Endothelial cell of umbilical vein (primary cell): ENCODE results near the gene FBLIM1. TPM values are rescaled to one million over a fixed set of nuclear protein-coding genes. Genes with fewer than 3 reads are reported as not detected.

ENCODE experiments used
- BruUV-seq: library from RNA; stranded (reverse); fragments of 400-500 nt; replicated peaks from 2 replicates; lab custom pipeline; 2021; lab: Mats Ljungman, UMichigan
- CTCF ChIA-PET: fragments of 300-600, 350-600 bp; sonication (Branson Sonifier 250); formaldehyde crosslinking; loops from one replicate; lab custom pipeline; 2021; ENCODE audit warnings: antibody characterized with exemption, inconsistent platforms; lab: Charles Lee
- POLR2A ChIA-PET: fragments of 300-600, 350-600 bp; sonication (Branson Sonifier 250); formaldehyde crosslinking; loops from one replicate; lab custom pipeline; 2021; ENCODE audit warnings: antibody characterized with exemption, inconsistent platforms; lab: Charles Lee
- DNase-seq: peaks from one replicate; pipeline ENCODE4 v3.0.0-alpha.2; 2011; ENCODE audit warnings: low read depth, low spot score
- FAIRE-seq: peaks from 2 replicates; lab custom pipeline; 2011; peaks lifted over from hg19 to GRCh38; lab: Jason Lieb, UNC
- H2AFZ ChIP-seq: 2 replicates; pipeline ENCODE4 v1.6.0; 2012; ENCODE audit warnings: low read depth, low read length, control low read depth, inconsistent platforms
- H3K27ac ChIP-seq: 2 replicates; pipeline ENCODE4 v1.5.1; 2011; ENCODE audit warnings: low read depth, mild to moderate bottlenecking, control low read depth, low read length, moderate library complexity; ENCODE audit not compliant: insufficient read depth
- H3K27me3 ChIP-seq, 2 experiments: 2 replicates each; pipeline versions ENCODE4 v1.6.0 to v1.6.1; 2011; ENCODE audit warnings: low read length in 2 of 2, mixed read lengths in 1 of 2; ENCODE audit not compliant: control insufficient read depth in 2 of 2, insufficient read depth in 2 of 2
- H3K36me3 ChIP-seq, 2 experiments: 2 replicates in 1 of 2; 3 replicates in 1 of 2; pipeline ENCODE4 v1.5.1; 2011; ENCODE audit warnings: low read length in 2 of 2, mild to moderate bottlenecking in 1 of 2, moderate library complexity in 1 of 2; ENCODE audit not compliant: control insufficient read depth in 2 of 2, insufficient read depth in 2 of 2; ENCODE audit errors: extremely low read depth in 1 of 2
- H3K4me1 ChIP-seq: 3 replicates; pipeline ENCODE4 v1.5.1; 2011; ENCODE audit warnings: mild to moderate bottlenecking, low read length; ENCODE audit not compliant: control insufficient read depth, insufficient read depth; ENCODE audit errors: extremely low read depth
- H3K4me2 ChIP-seq: 2 replicates; pipeline ENCODE4 v1.6.1; 2011; ENCODE audit warnings: low read length, control low read depth, mixed read lengths; ENCODE audit not compliant: insufficient read depth
- H3K4me3 ChIP-seq, 3 experiments: fragments of 200-600 bp in 1 of 3; sonication (generic), shearing (Covaris generic) in 1 of 3; replicated peaks in 1 of 3; 2 replicates each; pipeline ENCODE4 v1.5.1; 2011 to 2016; ENCODE audit warnings: control low read depth in 3 of 3, low read length in 3 of 3, mild to moderate bottlenecking in 2 of 3, inconsistent platforms in 1 of 3, low read depth in 1 of 3, moderate library complexity in 1 of 3; ENCODE audit not compliant: insufficient read depth in 1 of 3
- H3K79me2 ChIP-seq: 2 replicates; pipeline ENCODE4 v1.6.0; 2012; ENCODE audit warnings: low read length, inconsistent platforms; ENCODE audit not compliant: control insufficient read depth, insufficient read depth
- H3K9ac ChIP-seq: replicated peaks from 2 replicates; pipeline ENCODE3; 2011; ENCODE audit warnings: low read length, control low read depth; ENCODE audit not compliant: insufficient read depth; ENCODE audit errors: extremely low read depth
- H3K9me1 ChIP-seq: replicated peaks from 3 replicates; pipeline ENCODE4 v1.6.0; 2011; ENCODE audit warnings: mild to moderate bottlenecking, low read length; ENCODE audit not compliant: control insufficient read depth, insufficient read depth; ENCODE audit errors: extremely low read depth
- H3K9me3 ChIP-seq: replicated peaks from 2 replicates; pipeline ENCODE4 v1.5.1; 2012; ENCODE audit warnings: low read length, inconsistent platforms; ENCODE audit not compliant: control insufficient read depth, insufficient read depth
- H4K20me1 ChIP-seq: replicated peaks from 2 replicates; pipeline ENCODE3; 2011; ENCODE audit warnings: mild to moderate bottlenecking, low read length; ENCODE audit not compliant: control insufficient read depth, insufficient read depth; ENCODE audit errors: extremely low read depth
- CTCF ChIP-seq, 2 donors: IDR thresholded peaks; 1 replicate in 1 of 2; 2 replicates in 1 of 2; pipeline ENCODE4 v1.5.1; 2011; ENCODE audit warnings: low read length in 2 of 2, mild to moderate bottlenecking in 2 of 2, moderate library complexity in 2 of 2, control low read depth in 1 of 2, inconsistent platforms in 1 of 2, low read depth in 1 of 2; ENCODE audit not compliant: insufficient read depth in 1 of 2; ENCODE audit errors: extremely low read depth in 1 of 2
- EZH2 ChIP-seq: IDR thresholded peaks from 2 replicates; pipeline ENCODE4 v1.6.1; 2012; ENCODE audit warnings: borderline replicate concordance, low read depth, mild to moderate bottlenecking, moderate library complexity, low read length, inconsistent platforms; ENCODE audit not compliant: severe bottlenecking
- FOS ChIP-seq: IDR thresholded peaks from 2 replicates; pipeline ENCODE4 v1.6.1; 2011; ENCODE audit warnings: mild to moderate bottlenecking, low read length, moderate library complexity, borderline replicate concordance; ENCODE audit not compliant: insufficient read depth
- GATA2 ChIP-seq: IDR thresholded peaks from 2 replicates; pipeline ENCODE4 v1.7.0; 2011; ENCODE audit warnings: low read depth, mild to moderate bottlenecking, moderate library complexity, mixed read lengths, low read length; ENCODE audit not compliant: insufficient read length, insufficient read depth
- JUN ChIP-seq: IDR thresholded peaks from 2 replicates; pipeline ENCODE4 v1.6.1; 2011; ENCODE audit warnings: borderline replicate concordance, low read depth; ENCODE audit not compliant: insufficient read length, insufficient read depth
- MYC ChIP-seq: IDR thresholded peaks from one replicate; pipeline ENCODE4 v1.6.1; 2011; ENCODE audit warnings: mild to moderate bottlenecking, low read depth, low read length
- POLR2A ChIP-seq: IDR thresholded peaks from 2 replicates; pipeline ENCODE4 v1.6.1; 2012; ENCODE audit warnings: low read depth, mild to moderate bottlenecking, control low read depth, low read length
- POLR2AphosphoS5 ChIP-seq: IDR thresholded peaks from 2 replicates; pipeline ENCODE4 v1.6.1; 2012; ENCODE audit warnings: low read depth, mild to moderate bottlenecking, control low read depth, low read length, moderate library complexity; ENCODE audit not compliant: insufficient read depth
- dilution Hi-C: fragments of 300-500 bp; cut with MboI; formaldehyde crosslinking; loops from one replicate; pipeline ENCODE4 v1.15.0; 2019; ENCODE audit warnings: low sequenced_read_pairs; ENCODE audit not compliant: extremely low pct_ligation_motif_present
- intact Hi-C: fragments of 100-400 bp; cut with micrococcal nuclease; formaldehyde crosslinking; loops from one replicate; pipeline ENCODE4 v1.10.0; 2022
- polyA plus RNA-seq, 4 experiments: library from polyadenylated mRNA; depleted of rRNA in 3 of 4; stranded (reverse) in 3 of 4; unstranded in 1 of 4; fragments of >200 nt; gene quantifications; 2 replicates each; pipeline versions ENCODE4 v1.2.1 to v1.2.3, GENCODE V29; 2011 to 2012; ENCODE audit warnings: missing spikeins in 1 of 4
- total RNA-seq: library from RNA; stranded (reverse); gene quantifications from 2 replicates; pipeline ENCODE4 v1.2.3, GENCODE V29; 2021

Gene FBLIM1
- total and polyA plus RNA-seq, 2 donors (not counting 3 experiments of a cell fraction or from before 2014, with no cell fraction given) = 363 to 414 TPM

DNA sequence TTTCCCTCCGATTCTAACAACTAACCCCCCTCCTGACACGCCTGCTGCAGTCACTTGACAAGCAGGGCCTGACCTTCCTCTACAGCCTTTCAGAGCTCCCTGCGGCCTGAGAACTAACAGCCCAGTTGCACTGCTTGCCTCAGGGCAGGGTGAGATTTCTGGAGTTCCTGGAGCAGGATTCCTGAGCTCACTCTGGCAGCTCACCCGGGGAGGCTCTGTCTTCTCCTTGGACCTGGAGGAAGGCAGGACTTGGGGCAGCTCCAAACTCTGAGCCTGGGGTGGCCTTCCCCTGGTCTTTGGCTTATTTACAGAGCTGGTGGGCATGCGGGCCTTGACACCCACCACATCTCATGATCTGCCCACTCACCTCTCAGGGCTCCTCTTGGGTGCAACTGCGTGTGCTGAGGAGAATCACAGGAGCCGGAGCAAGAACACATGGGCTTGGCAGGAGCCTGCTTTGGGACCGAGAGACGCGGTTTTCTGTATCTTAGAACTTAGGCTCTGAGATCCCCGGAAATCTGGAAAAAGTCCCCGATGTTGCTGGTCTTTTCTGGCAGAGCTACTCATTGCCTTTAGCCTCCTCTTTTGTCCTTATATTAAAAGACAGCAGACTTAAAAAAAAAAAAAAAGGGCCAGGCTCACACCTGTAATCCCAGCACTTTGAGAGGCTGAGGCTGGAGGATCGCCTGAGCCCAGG is 35.6 kb upstream of the FBLIM1 start:
- Histone ChIP-seq H2AFZ (no peak overlapping the region), H3K79me2 (no peaks in the 10 kb centered on the region), H3K27me3 (no peaks in the 10 kb centered on the region), H3K4me3 (no peak overlapping the region), H3K27ac (no peak overlapping the region), H3K9me1 (no peaks in the 10 kb centered on the region), H3K9me3 (no peaks in the 10 kb centered on the region), H3K36me3 (peaks cover 9 to 54% of the 10 kb centered on the region in 2 experiments), H3K4me2 (no peak overlapping the region), H3K9ac (no peak overlapping the region), H4K20me1 (no peaks in the 10 kb centered on the region), H3K4me1 (no peaks in the 10 kb centered on the region)
- TF ChIP-seq POLR2AphosphoS5 = no peak
- FAIRE-seq (no peak), DNase-seq (no peak)
- POLR2A ChIA-PET = no interaction called here
- dilution Hi-C loops = no loop called here
- intact Hi-C loops = no loop called here
- BruUV-seq = no TSS peak
- CTCF ChIA-PET = interaction anchor here (1.1 to 1.7 kb wide), 2 partner anchors 9 to 18 kb away, joined by 3 to 6 read pairs; no protein-coding TSS in a partner anchor

DNA sequence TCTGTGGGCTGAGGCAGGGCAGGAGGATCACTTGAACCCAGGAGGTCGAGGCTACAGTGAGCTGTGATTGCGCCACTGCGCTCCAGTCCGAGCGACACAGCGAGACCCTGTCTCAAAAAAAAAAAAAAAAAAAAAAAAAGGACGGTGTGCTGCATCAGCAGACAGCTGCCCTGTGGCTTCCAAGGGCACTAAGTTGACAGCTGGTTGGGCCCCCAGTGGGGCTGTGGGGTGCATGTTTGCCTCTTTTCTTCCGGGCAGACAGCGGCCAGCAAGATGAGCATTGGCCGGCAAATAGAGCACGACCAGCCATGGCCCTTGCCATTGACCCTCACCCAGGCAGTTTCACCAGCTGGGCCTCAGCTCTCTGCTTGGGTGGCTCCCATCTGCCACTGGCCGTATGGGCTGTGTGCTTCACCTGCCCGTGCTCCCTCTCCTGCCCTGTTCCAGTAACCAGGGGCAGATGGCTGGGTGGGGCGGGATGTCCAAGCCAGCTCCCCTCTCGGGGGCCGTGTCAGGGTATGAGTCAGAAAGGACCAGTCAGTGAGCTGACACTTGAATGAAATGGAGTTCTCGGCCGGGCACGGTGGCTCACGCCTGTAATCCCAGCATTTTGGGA is 34.9 kb upstream of the FBLIM1 start:
- Histone ChIP-seq H3K27ac (no peak overlapping the region), H2AFZ (no peak overlapping the region), H3K9me1 (no peaks in the 10 kb centered on the region), H3K4me1 (no peaks in the 10 kb centered on the region), H3K9me3 (no peaks in the 10 kb centered on the region), H3K4me3 (no peak overlapping the region), H3K79me2 (no peaks in the 10 kb centered on the region), H3K4me2 (no peak overlapping the region), H3K36me3 (peaks cover 9 to 56% of the 10 kb centered on the region in 2 experiments), H4K20me1 (no peaks in the 10 kb centered on the region), H3K9ac (no peak overlapping the region), H3K27me3 (no peaks in the 10 kb centered on the region)
- FAIRE-seq (no peak), DNase-seq (no peak)
- intact Hi-C loops (no loop called here), dilution Hi-C loops (no loop called here)
- ChIA-PET POLR2A (no interaction called here), CTCF (interaction anchor here (1.7 kb wide), 1 partner anchor 18 kb away, joined by 6 read pairs; no protein-coding TSS in a partner anchor)
- BruUV-seq = no TSS peak
- no peak for TF ChIP-seq MYC
- TF ChIP-seq POLR2A = no peak
- TF ChIP-seq EZH2 = no peak
- TF ChIP-seq JUN = no peak
- TF ChIP-seq GATA2 = no peak
- TF ChIP-seq FOS = no peak
- no peak for TF ChIP-seq POLR2AphosphoS5
- no peak for TF ChIP-seq CTCF (IDR thresholded peaks at IDR 0.05; ENCODE audit: extremely low read depth in 1 of 2, insufficient read depth in 1 of 2, low read depth in 1 of 2, low read length in 2 of 2)
